Suppressor macrophage treated with lipopolysaccharide for 4 hours (primary cell): ENCODE data around the gene OTOP1.
A peak's percentile ranks its signal among the peaks of the same experiment; 100 is the strongest.
"Not testable (repeated sequence)": the region's sequence is repeated elsewhere in the genome, so short reads cannot be mapped to it uniquely, and the experiment has no call there.

Experiments
- DNase-seq: peaks from one replicate; pipeline ENCODE4 v3.0.0-alpha.2; 2020

Gene OTOP1

DNA sequence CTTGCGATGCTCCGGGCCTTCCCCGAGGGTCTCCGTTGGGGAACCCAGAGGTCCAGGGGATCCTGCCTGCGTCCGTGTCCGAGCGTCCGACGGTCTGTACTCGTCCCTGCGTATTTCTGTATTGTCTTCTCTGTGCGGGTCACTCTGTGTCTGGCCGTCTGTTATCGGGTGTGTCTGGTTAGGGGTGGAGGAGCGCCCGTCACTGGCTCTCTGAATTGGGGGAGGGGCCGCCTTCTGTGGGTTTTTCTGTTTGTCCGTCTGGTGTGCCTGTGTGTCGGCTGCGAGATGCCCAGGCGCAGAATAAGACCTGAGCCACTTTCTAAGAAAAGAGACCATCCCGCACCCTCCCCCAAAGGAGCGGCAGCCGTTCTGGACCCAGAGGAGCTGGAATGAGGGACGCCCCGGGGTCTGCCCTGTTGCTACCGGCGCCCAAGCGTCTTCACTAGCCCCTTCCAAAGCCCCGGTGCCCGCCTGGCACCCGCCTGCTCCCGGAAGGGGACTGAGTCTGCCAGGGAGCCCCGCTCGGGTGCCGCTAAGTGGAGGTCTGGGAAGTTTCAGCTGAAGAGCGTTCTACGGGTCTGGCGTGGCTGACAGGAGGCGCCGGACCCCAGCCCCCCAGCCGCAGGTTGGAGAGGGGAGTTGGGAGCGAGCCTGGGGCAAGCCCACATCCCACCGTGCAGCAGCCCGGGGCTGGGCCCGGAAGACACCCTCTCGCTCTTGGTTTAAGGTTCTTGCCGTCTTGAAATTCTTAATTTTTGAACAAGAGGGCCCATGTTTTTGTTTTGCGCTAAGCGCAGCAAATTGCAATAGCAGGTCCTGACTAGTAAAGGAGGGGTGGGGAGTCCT lies 1.0 kb upstream of the OTOP1 start:
- no peak for DNase-seq

GRCh38 chr4:4225915-4226605 lies 669 bp downstream of the OTOP1 start:
- no peak for DNase-seq

GRCh38 chr4:4217113-4217512 lies 9.6 kb downstream of the OTOP1 start:
- DNase-seq: no peak

DNA sequence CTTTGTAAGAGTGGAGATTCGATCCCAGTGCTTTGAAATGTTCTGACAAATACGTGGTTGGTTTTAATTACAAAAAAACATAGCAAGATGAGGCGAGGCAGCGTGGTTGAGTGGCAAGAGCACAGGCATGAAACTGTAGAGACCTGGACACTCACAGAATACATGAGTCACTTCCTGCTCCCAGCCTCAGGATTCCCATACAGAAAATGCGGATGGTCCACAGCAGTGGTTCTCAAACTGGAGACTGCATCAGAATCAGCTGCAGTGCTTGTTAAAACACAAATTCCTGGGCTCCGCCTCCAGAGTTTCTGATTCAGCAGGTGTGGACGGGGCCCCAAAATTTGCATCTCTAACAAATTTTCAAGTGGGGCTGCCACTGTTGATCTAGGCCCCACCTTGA lies 10.1 kb downstream of the OTOP1 start:
- no peak for DNase-seq

GRCh38 chr4:4213674-4214073 lies 13.1 kb downstream of the OTOP1 start:
- not testable (repeated sequence) for DNase-seq

DNA sequence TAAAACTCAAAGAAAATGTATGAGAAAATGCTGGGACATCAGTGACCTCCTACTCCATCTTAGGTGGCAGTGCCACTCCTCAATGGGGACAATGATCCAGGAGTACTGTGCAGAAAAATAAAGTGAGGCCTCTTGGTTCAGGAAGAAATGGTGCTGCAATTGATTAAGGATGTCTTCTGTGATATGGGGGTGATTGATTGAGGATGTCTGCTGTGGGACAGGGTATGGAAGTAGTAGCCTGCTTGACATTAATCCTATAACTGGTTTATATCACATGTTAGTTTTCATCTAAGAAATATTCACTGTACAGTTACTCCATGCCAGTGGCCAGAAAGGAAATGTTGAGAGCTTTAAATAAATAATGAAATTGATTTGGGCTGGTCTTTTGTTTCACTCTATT lies 20.5 kb downstream of the OTOP1 start:
- DNase-seq: no peak

GRCh38 chr4:4204401-4204745 lies 22.4 kb downstream of the OTOP1 start:
- DNase-seq: no peak

- DNase-seq: no peak
Measured at GRCh38 chr4:4203688-4204400, 22.9 kb downstream of the OTOP1 start.

DNA sequence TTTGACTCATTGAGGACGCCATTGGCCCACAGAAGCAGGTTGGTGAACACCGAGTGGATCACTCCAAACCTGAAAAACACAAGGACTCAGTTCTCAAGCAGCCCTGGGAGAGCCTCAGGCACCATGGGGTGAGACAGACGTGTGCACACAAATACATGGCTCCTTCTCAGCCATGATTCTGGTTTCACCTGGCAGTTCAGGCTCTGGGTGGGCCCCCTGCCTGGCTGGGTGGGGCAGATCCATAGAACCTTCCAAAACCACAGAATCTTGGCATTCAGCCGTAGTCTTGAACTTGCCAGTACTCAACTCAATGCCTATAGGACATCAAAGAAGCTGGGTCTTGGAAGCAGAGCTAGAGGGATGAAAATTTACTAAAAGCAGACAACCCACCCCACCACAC lies 24.2 kb downstream of the OTOP1 start:
- no peak for DNase-seq

DNA sequence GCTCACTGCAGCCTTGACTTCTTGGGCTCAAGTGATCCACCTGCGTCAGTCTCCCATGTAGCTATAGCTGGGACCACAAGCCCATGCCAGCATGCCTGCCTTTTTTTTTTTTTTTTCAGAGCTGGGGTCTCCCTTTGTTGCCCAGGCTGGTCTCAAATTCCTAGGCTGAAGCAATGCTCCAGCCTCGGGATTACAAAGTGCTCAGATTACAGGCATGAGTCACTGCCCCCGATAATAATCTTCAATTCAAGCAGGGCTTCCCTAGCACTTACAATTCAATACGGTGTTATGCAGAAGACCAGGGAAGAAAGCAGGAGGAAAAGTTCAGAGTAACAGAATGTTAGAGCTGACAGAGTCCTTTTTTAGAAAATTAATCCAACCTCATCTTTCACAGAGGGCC lies 26.1 kb downstream of the OTOP1 start:
- no peak for DNase-seq

DNA sequence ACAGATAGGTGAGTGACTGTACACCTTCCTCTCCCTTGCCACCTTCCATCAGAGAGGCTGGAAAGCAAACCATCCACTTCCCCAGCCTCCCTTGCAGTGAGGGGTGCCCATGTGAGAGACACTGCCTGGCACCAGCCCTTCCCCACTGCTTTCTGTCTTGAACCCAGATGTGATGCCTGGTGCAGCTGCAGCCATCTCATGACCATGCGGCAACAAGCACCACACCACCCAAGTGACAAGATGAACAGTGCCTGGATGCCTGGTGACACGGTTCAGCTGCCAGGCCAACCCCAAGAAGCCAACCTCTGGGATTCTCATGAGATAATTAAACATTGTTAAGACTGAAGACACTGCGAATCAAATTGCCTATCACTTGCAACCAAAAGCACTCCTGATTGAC lies 31.4 kb downstream of the OTOP1 start:
- DNase-seq: no peak

DNA sequence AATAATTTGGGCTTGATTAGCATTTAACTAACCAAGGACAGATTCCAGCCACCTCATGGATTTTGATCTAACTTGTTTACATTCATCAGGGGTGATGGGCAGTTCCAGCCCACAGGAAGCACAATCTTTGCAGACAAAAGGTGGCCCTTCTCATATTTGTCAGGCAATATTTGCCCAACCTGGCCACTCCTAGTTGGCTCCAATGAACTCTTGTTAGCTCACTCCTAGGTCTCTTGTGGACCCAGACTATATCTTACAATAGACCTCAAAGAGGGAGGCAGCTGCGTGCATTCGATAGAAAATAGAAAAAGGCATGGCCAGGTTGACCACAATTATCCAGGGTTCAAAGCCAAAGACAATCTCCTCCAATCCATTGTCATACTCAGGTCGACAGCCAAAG lies 38.2 kb downstream of the OTOP1 start:
- not testable (repeated sequence) for DNase-seq

GRCh38 chr4:4185528-4185927 lies 41.2 kb downstream of the OTOP1 start:
- DNase-seq: peak; percentile 2

- peak; percentile 30 for DNase-seq
Measured at GRCh38 chr4:4182835-4183568, 43.7 kb downstream of the OTOP1 start.

DNA sequence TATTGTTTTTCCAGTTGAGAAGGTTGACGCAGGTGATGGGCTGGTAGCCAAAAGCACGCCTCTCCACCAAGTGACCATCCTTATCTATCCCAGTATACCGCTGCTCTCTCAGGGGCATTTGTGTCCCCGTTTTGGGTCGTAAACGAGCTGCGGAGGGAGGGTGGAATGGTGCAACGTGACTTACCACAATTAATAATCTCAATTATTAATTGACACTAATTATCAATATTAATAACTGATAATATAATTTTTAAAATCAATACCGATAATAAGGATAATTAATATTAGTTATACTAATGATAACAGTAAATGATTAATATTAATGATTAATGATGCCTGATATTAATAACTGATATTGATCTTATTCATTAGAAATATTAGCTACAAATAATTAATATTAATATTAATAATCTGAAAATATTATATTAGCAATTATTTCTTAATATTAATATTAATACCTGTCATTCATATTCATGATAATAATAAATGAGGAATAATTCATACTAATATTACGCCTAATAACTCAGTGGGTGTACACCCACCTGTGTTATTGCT lies 56.1 kb downstream of the OTOP1 start:
- no peak for DNase-seq

GRCh38 chr4:4167981-4168780 lies 58.5 kb downstream of the OTOP1 start:
- DNase-seq: not testable (repeated sequence)

- not testable (repeated sequence) for DNase-seq
Measured at GRCh38 chr4:4166986-4167385, 59.7 kb downstream of the OTOP1 start.

- DNase-seq: not testable (repeated sequence)
Measured at GRCh38 chr4:4165701-4166392, 60.9 kb downstream of the OTOP1 start.

DNA sequence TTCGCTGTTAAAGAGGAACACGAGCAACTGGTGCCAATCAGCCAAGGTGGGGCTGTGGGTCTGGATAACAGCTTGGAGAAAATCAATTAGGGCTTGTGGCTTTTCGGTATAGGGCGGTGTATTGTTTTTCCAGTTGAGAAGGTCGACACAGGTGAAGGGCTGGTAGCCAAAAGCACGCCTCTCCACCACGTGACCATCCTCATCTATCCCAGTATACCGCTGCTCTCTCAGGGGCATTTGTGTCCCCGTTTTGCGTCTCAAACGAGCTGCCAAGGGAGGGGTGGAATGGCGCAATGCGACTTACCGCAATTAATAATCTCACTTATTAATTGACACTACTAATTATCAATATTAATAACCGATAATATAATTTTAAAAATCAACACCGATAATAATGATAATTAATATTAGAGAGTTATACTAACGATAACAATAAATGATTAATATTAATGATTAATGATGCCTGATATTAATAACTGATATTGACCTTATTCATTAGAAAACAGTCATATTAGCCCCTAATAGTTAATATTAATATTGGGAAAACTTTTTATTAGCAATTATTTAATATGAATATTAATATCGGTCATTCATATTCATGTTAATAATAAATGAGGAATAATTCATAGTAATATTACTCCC lies 62.1 kb downstream of the OTOP1 start:
- DNase-seq: not testable (repeated sequence)

- not testable (repeated sequence) for DNase-seq
Measured at GRCh38 chr4:4162186-4162585, 64.5 kb downstream of the OTOP1 start.
